Left cardiac atrium (tissue), 4 donors: ENCODE results near the gene SLPI. TPM values are rescaled to one million over a fixed set of nuclear protein-coding genes. Genes with fewer than 3 reads are reported as not detected.

Experiments
- ATAC-seq, 2 donors: fragments of 200-7000 bp; cut with Tn5 transposase; one replicate each; pipeline ENCODE4 v1.9.1; 2020; ENCODE audit warnings: mild to moderate bottlenecking in 2 of 2, moderate library complexity in 2 of 2
- DNase-seq: peaks from one replicate; pipeline ENCODE4 v3.0.0-alpha.2; 2020
- intact Hi-C, 2 donors: fragments of 100-400 bp; cut with DNase I; formaldehyde crosslinking; loops; one replicate each; pipeline versions ENCODE4 v1.14.1 to v1.15.1; 2022 to 2023
- total RNA-seq, 2 donors: library from RNA; stranded (reverse); fragmentation: NEBNext Ultra II Directional; extraction: Animal tissue kit (Norgen Biotek cat#: 25700); gene quantifications; one replicate each; pipeline ENCODE4 v1.2.1, GENCODE V29; 2021
- donor health status: DM: no; HTN: yes; CAD: no.
- donor health status: DM: no; HTN: yes; CAD: no; lungs with severe emphysema.
- donor health status: DM: yes; HTN: yes; CAD: no.
- donor health status: Dilated cardiomyopathy.

SLPI gene
- total RNA-seq, 2 donors from 2014 or later: 44.2 to 86.7 TPM

- DNase-seq (no peak), ATAC-seq (no peak)
- intact Hi-C loops: no loop called here
These were observed 28.6 kb upstream of the SLPI start for GRCh38 chr20:45282700-45283550.

GRCh38 chr20:45279992-45280391 is 25.6 kb upstream of the SLPI start:
- intact Hi-C loops: loop anchor here in 1 of 2 donors (10.0 kb wide), 1 partner anchor 145 kb away; no protein-coding TSS in a partner anchor
- ATAC-seq (no peak), DNase-seq (no peak)

DNA sequence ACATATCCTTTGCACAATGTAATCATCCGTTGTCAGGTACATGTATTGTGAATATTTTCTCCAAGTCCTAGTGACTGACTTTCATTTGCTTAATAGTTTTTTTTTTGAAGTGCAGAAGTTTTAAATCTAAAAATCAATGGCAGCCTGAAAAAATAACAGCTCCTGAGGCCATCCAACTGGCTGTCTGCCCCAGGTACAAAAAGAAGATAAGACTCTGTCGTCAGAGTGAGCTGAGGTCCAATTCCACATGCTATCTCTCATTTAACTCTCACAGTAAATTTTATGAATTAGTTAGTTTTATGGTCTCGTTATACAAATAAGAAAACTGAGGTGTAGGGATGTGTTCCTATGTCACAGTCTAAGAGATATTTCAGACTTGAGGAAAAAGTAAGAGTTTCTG is 21.0 kb upstream of the SLPI start:
- DNase-seq: no peak
- intact Hi-C loops: loop anchor here in 1 of 2 donors (10.0 kb wide), 1 partner anchor 141 kb away; no protein-coding TSS in a partner anchor
- ATAC-seq: no peak

- intact Hi-C loops: loop anchor here in 1 of 2 donors (10.0 kb wide), 1 partner anchor 135 kb away; no protein-coding TSS in a partner anchor
- DNase-seq (no peak), ATAC-seq (no peak)
These were observed 15.4 kb upstream of the SLPI start for GRCh38 chr20:45269754-45270270.

- intact Hi-C loops: no loop called here
- no peak for ATAC-seq
These were observed 14.7 kb upstream of the SLPI start for GRCh38 chr20:45269056-45269455.

GRCh38 chr20:45268531-45268930 is 14.2 kb upstream of the SLPI start:
- ATAC-seq: peak in 1 of 2 donors; percentile 51

More at GRCh38 chr20:45269056-45269455, 14.7 kb upstream of the SLPI start:
- DNase-seq: no peak

GRCh38 chr20:45266977-45267376 is 12.6 kb upstream of the SLPI start:
- DNase-seq (no peak), ATAC-seq (no peak)
- intact Hi-C loops: no loop called here

More at GRCh38 chr20:45268531-45268930, 14.2 kb upstream of the SLPI start:
- DNase-seq: no peak
- intact Hi-C loops: no loop called here

- DNase-seq (no peak), ATAC-seq (no peak)
- intact Hi-C loops: no loop called here
These were observed 9.3 kb upstream of the SLPI start for GRCh38 chr20:45263556-45264266.

- intact Hi-C loops: no loop called here
- no peak for ATAC-seq
- DNase-seq: no peak
These were observed 4.3 kb upstream of the SLPI start for GRCh38 chr20:45258664-45259063.

- DNase-seq (no peak), ATAC-seq (no peak)
- intact Hi-C loops: no loop called here
These were observed 3.9 kb upstream of the SLPI start for GRCh38 chr20:45258259-45258658.

GRCh38 chr20:45257711-45258110 is 3.3 kb upstream of the SLPI start:
- DNase-seq: no peak
- no peak for ATAC-seq
- intact Hi-C loops: no loop called here

DNA sequence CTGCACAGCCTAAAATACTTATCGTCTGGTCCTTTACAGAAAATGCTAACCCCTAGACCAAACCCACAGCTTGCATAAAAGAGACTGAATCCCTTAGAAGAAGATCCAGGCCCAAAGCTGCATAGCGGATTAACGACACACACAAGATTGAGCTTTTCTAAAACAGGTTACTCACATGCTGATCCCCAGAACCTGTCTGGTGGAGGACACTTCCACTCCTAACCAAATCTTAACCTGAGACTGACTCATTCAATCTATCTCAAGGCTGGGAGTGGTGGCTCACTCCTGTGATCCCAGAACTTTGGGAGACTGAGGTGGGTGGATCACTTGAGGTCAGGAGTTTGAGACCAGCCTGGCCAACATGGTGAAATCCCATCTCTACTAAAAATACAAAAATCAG is 2.8 kb upstream of the SLPI start:
- intact Hi-C loops: no loop called here
- ATAC-seq (no peak), DNase-seq (no peak)

GRCh38 chr20:45253261-45253660 is 1.1 kb downstream of the SLPI start:
- peak in 1 of 2 donors; percentile 52 for ATAC-seq

GRCh38 chr20:45251884-45252560 is 2.3 kb downstream of the SLPI start:
- intact Hi-C loops: no loop called here
- ATAC-seq (no peak), DNase-seq (no peak)

More at GRCh38 chr20:45253261-45253660, 1.1 kb downstream of the SLPI start:
- DNase-seq: no peak
- intact Hi-C loops: no loop called here

GRCh38 chr20:45248609-45249008 is 5.8 kb downstream of the SLPI start:
- no peak for DNase-seq
- ATAC-seq: no peak
- intact Hi-C loops: no loop called here

GRCh38 chr20:45247865-45248264 is 6.5 kb downstream of the SLPI start:
- no peak for ATAC-seq
- intact Hi-C loops: no loop called here
- no peak for DNase-seq

- DNase-seq (no peak), ATAC-seq (no peak)
- intact Hi-C loops: no loop called here
These were observed 8.3 kb downstream of the SLPI start for GRCh38 chr20:45246109-45246508.

- ATAC-seq (no peak), DNase-seq (no peak)
- intact Hi-C loops: no loop called here
These were observed 16.2 kb downstream of the SLPI start for GRCh38 chr20:45238139-45238538.

GRCh38 chr20:45235995-45236394 is 18.4 kb downstream of the SLPI start:
- intact Hi-C loops: no loop called here
- no peak for DNase-seq
- ATAC-seq: no peak
